ENCODE measurements around the gene MED22.

DNA sequence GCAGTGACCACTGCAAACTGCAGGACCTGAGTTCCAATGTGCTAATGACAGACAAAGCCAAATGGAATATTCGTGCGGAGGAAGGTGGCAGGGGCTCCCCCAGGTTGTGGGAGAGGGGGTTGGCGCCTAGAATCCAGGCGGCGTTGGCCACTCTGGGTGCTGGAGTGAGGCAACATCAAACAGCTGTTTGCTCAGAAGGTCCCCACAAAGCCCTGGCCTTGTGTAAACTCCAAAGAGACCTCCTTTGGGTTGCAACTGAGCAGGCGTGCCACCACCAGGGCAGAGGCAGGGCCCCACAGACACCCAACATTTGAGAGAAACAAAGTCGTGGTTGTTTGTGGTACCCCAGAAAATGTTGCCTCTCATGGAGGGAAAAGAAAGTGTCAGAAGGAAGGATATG lies 42.8 kb upstream of the MED22 start:
- TF ChIP-seq, protein P1, sequence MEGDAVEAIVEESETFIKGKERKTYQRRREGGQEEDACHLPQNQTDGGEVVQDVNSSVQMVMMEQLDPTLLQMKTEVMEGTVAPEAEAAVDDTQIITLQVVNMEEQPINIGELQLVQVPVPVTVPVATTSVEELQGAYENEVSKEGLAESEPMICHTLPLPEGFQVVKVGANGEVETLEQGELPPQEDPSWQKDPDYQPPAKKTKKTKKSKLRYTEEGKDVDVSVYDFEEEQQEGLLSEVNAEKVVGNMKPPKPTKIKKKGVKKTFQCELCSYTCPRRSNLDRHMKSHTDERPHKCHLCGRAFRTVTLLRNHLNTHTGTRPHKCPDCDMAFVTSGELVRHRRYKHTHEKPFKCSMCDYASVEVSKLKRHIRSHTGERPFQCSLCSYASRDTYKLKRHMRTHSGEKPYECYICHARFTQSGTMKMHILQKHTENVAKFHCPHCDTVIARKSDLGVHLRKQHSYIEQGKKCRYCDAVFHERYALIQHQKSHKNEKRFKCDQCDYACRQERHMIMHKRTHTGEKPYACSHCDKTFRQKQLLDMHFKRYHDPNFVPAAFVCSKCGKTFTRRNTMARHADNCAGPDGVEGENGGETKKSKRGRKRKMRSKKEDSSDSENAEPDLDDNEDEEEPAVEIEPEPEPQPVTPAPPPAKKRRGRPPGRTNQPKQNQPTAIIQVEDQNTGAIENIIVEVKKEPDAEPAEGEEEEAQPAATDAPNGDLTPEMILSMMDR (IDR thresholded peaks at IDR 0.05): no peak
- no peak for TF ChIP-seq ZFX (IDR thresholded peaks at IDR 0.05; ENCODE audit: borderline replicate concordance)

All from 22Rv1 (cell line).